ENCODE results near the gene COPRS.
"Not testable (repeated sequence)": the region's sequence is repeated elsewhere in the genome, so short reads cannot be mapped to it uniquely, and the experiment has no call there.

The COPRS gene

GRCh38 chr17:31830971-31831858, 27.8 kb downstream of the COPRS start (continued):
- TF ChIP-seq CSRNP3 (CRISPR knock-in tag; IDR thresholded peaks at IDR 0.05): no peak
- no peak for TF ChIP-seq ESRRG (CRISPR knock-in tag; IDR thresholded peaks at IDR 0.05)
- TF ChIP-seq ZNF565 (CRISPR knock-in tag; conservative IDR thresholded peaks at IDR 0.05; ENCODE audit: low read depth): no peak
- no peak for TF ChIP-seq ISL1 (CRISPR knock-in tag; IDR thresholded peaks at IDR 0.05)

- no peak for ATAC-seq
- TF ChIP-seq ZFP3 (CRISPR knock-in tag; IDR thresholded peaks at IDR 0.05): no peak
- no peak for TF ChIP-seq ARNTL (CRISPR knock-in tag; IDR thresholded peaks at IDR 0.05; ENCODE audit: borderline replicate concordance, low read depth)
- TF ChIP-seq ZFP30 (CRISPR knock-in tag; IDR thresholded peaks at IDR 0.05): no peak
- TF ChIP-seq BACH2 (CRISPR knock-in tag; IDR thresholded peaks at IDR 0.05; ENCODE audit: borderline replicate concordance): no peak
- no peak for TF ChIP-seq ZNF565 (CRISPR knock-in tag; conservative IDR thresholded peaks at IDR 0.05; ENCODE audit: low read depth)
- no peak for TF ChIP-seq PPARA (CRISPR knock-in tag; IDR thresholded peaks at IDR 0.05; ENCODE audit: borderline replicate concordance)
- TF ChIP-seq PATZ1 (CRISPR knock-in tag; IDR thresholded peaks at IDR 0.05; ENCODE audit: borderline replicate concordance): no peak
- TF ChIP-seq TSHZ2 (CRISPR knock-in tag; IDR thresholded peaks at IDR 0.05): no peak
Observed at GRCh38 chr17:31829649-31830048, 29.4 kb downstream of the COPRS start.

- not testable (repeated sequence) for ATAC-seq
Observed at GRCh38 chr17:31828955-31829354, 30.1 kb downstream of the COPRS start.

GRCh38 chr17:31825961-31826691, 32.9 kb downstream of the COPRS start:
- no peak for ATAC-seq
- no peak for TF ChIP-seq TCF4 (CRISPR knock-in tag; IDR thresholded peaks at IDR 0.05; ENCODE audit: borderline replicate concordance)
- TF ChIP-seq CREB5 (CRISPR knock-in tag; IDR thresholded peaks at IDR 0.05; ENCODE audit: low read depth): no peak
- TF ChIP-seq ZFP3 (CRISPR knock-in tag; IDR thresholded peaks at IDR 0.05): no peak
- no peak for TF ChIP-seq ARNTL (CRISPR knock-in tag; IDR thresholded peaks at IDR 0.05; ENCODE audit: borderline replicate concordance, low read depth)
- TF ChIP-seq ISL1 (CRISPR knock-in tag; IDR thresholded peaks at IDR 0.05): no peak
- no peak for TF ChIP-seq ZNF70 (CRISPR knock-in tag; IDR thresholded peaks at IDR 0.05)
- TF ChIP-seq BACH2 (CRISPR knock-in tag; IDR thresholded peaks at IDR 0.05; ENCODE audit: borderline replicate concordance): no peak
- TF ChIP-seq CSRNP3 (CRISPR knock-in tag; IDR thresholded peaks at IDR 0.05): no peak
- TF ChIP-seq ZNF8 (CRISPR knock-in tag; IDR thresholded peaks at IDR 0.05): no peak
- TF ChIP-seq TSHZ2 (CRISPR knock-in tag; IDR thresholded peaks at IDR 0.05): no peak
- TF ChIP-seq POU6F1 (CRISPR knock-in tag; IDR thresholded peaks at IDR 0.05; ENCODE audit: borderline replicate concordance, low read depth): no peak
- TF ChIP-seq CSDC2 (CRISPR knock-in tag; IDR thresholded peaks at IDR 0.05): no peak
- TF ChIP-seq ZNF565 (CRISPR knock-in tag; conservative IDR thresholded peaks at IDR 0.05; ENCODE audit: low read depth): no peak
- no peak for TF ChIP-seq TOX (CRISPR knock-in tag; IDR thresholded peaks at IDR 0.05; ENCODE audit: borderline replicate concordance)
